ENCODE measurements around the gene ASB18.

- TF ChIP-seq CTCF (IDR thresholded peaks at IDR 0.05), result no peak
- no peak for TF ChIP-seq POLR2A (IDR thresholded peaks at IDR 0.05)
Measured at GRCh38 chr2:236237468-236238190, 26.6 kb downstream of the ASB18 start.
